Endothelial cell of umbilical vein (primary cell): Measurements from ENCODE around the gene EEF1B2.

Source experiments
- CTCF ChIP-seq, 2 donors: IDR thresholded peaks; 1 replicate in 1 of 2; 2 replicates in 1 of 2; pipeline ENCODE4 v1.5.1; 2011; ENCODE audit warnings: low read length in 2 of 2, mild to moderate bottlenecking in 2 of 2, moderate library complexity in 2 of 2, control low read depth in 1 of 2, inconsistent platforms in 1 of 2, low read depth in 1 of 2; ENCODE audit not compliant: insufficient read depth in 1 of 2; ENCODE audit errors: extremely low read depth in 1 of 2
- EZH2 ChIP-seq: IDR thresholded peaks from 2 replicates; pipeline ENCODE4 v1.6.1; 2012; ENCODE audit warnings: borderline replicate concordance, low read depth, mild to moderate bottlenecking, moderate library complexity, low read length, inconsistent platforms; ENCODE audit not compliant: severe bottlenecking
- FOS ChIP-seq: IDR thresholded peaks from 2 replicates; pipeline ENCODE4 v1.6.1; 2011; ENCODE audit warnings: mild to moderate bottlenecking, low read length, moderate library complexity, borderline replicate concordance; ENCODE audit not compliant: insufficient read depth
- GATA2 ChIP-seq: IDR thresholded peaks from 2 replicates; pipeline ENCODE4 v1.7.0; 2011; ENCODE audit warnings: low read depth, mild to moderate bottlenecking, moderate library complexity, mixed read lengths, low read length; ENCODE audit not compliant: insufficient read length, insufficient read depth
- JUN ChIP-seq: IDR thresholded peaks from 2 replicates; pipeline ENCODE4 v1.6.1; 2011; ENCODE audit warnings: borderline replicate concordance, low read depth; ENCODE audit not compliant: insufficient read length, insufficient read depth
- MAX ChIP-seq: IDR thresholded peaks from 2 replicates; pipeline ENCODE4 v1.6.1; 2011; ENCODE audit not compliant: insufficient read depth, insufficient read length
- MYC ChIP-seq: IDR thresholded peaks from one replicate; pipeline ENCODE4 v1.6.1; 2011; ENCODE audit warnings: mild to moderate bottlenecking, low read depth, low read length
- POLR2A ChIP-seq: IDR thresholded peaks from 2 replicates; pipeline ENCODE4 v1.6.1; 2012; ENCODE audit warnings: low read depth, mild to moderate bottlenecking, control low read depth, low read length
- POLR2AphosphoS5 ChIP-seq: IDR thresholded peaks from 2 replicates; pipeline ENCODE4 v1.6.1; 2012; ENCODE audit warnings: low read depth, mild to moderate bottlenecking, control low read depth, low read length, moderate library complexity; ENCODE audit not compliant: insufficient read depth

DNA sequence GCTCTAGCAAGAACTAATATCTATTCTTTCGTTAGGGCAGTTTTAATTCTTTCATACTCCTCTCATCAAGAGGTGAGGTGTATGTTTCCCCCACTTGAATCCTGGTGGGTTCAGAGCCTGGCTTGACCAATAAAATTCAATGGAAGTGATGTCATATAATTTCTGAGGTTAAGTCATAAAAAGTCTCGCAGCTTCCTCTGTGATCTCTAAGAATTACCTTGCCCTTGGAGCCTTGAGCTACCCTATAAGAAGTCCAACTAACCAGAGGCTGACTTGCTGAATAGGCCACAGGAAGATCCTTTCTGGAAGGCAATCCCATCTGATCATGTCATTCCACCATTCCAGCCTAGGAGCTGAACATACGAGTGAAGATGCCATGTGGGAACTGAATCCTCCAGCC lies 47.6 kb upstream of the EEF1B2 start:
- TF ChIP-seq JUN, result no peak
- TF ChIP-seq EZH2, result no peak
- no peak for TF ChIP-seq MAX
- TF ChIP-seq POLR2AphosphoS5, result no peak
- TF ChIP-seq CTCF (IDR thresholded peaks at IDR 0.05; ENCODE audit: extremely low read depth in 1 of 2, insufficient read depth in 1 of 2, low read depth in 1 of 2, low read length in 2 of 2), result no peak
- no peak for TF ChIP-seq POLR2A
- TF ChIP-seq GATA2, result no peak
- no peak for TF ChIP-seq FOS
- TF ChIP-seq MYC, result no peak
